ENCODE results near the gene TMEM150B. TPM values are rescaled to one million over a fixed set of nuclear protein-coding genes. Genes with fewer than 3 reads are reported as not detected.

The TMEM150B gene
- total RNA-seq, 1 donor from 2014 or later, result not detected

GRCh38 chr19:55324662-55325061 is 479 bp downstream of the TMEM150B start:
- H2AFZ ChIP-seq (replicated peaks), result no peak overlapping the region
- no peaks in the 10 kb centered on the region for H3K79me2 ChIP-seq (ENCODE audit: low read depth)

GRCh38 chr19:55322204-55322885 is 2.8 kb downstream of the TMEM150B start:
- Histone ChIP-seq H3F3A (ENCODE audit: low read depth) (no peaks in the 10 kb centered on the region), H3K36me3 (no peaks in the 10 kb centered on the region), H3K4me1 (no peaks in the 10 kb centered on the region), H3K79me2 (ENCODE audit: low read depth) (no peaks in the 10 kb centered on the region), H3K27ac (no peak overlapping the region), H3K4me3 (no peak overlapping the region), H3K27me3 (no peaks in the 10 kb centered on the region), H3K4me2 (no peak overlapping the region), H3K9ac (no peak overlapping the region), H4K20me1 (ENCODE audit: low read depth) (no peaks in the 10 kb centered on the region), H3K9me3 (ENCODE audit: low read depth) (no peaks in the 10 kb centered on the region), H2AFZ (replicated peaks) (no peak overlapping the region)
- Mint-ChIP-seq H3K4me1 (peaks cover 3% of the 10 kb centered on the region), H3K9me3 (no peaks in the 10 kb centered on the region), H3K27me3 (ENCODE audit: insufficient read depth, low read depth) (peaks cover 7% of the 10 kb centered on the region), H3K4me3 (peak overlapping the region; percentile 76), H3K36me3 (no peaks in the 10 kb centered on the region), H3K27ac (peak overlapping the region; percentile 50)
- no peak for DNase-seq (ENCODE audit: low spot score)
- TF ChIP-seq EZH2phosphoT487 (IDR thresholded peaks at IDR 0.05) (no peak), EZH2 (IDR thresholded peaks at IDR 0.05) (no peak), CTCF (IDR thresholded peaks at IDR 0.05) (no peak)

More at GRCh38 chr19:55324662-55325061, 479 bp downstream of the TMEM150B start:
- no peaks in the 10 kb centered on the region for H3K36me3 ChIP-seq
- H3K27ac ChIP-seq, result no peak overlapping the region
- Mint-ChIP-seq H3K4me3 (no peak overlapping the region), H3K9me3 (peaks cover 2% of the 10 kb centered on the region), H3K27me3 (ENCODE audit: insufficient read depth, low read depth) (peaks cover 7% of the 10 kb centered on the region), H3K36me3 (no peaks in the 10 kb centered on the region), H3K27ac (peak overlapping the region; percentile 54), H3K4me1 (peaks cover 3% of the 10 kb centered on the region)
- H3K27me3 ChIP-seq, result no peaks in the 10 kb centered on the region
- DNase-seq (ENCODE audit: low spot score), result no peak
- no peaks in the 10 kb centered on the region for H4K20me1 ChIP-seq (ENCODE audit: low read depth)
- TF ChIP-seq EZH2phosphoT487 (IDR thresholded peaks at IDR 0.05) (no peak), EZH2 (IDR thresholded peaks at IDR 0.05) (no peak), CTCF (IDR thresholded peaks at IDR 0.05) (no peak)
- H3K9me3 ChIP-seq (ENCODE audit: low read depth), result no peaks in the 10 kb centered on the region
- no peak overlapping the region for H3K4me2 ChIP-seq
- H3K9ac ChIP-seq, result no peak overlapping the region
- H3F3A ChIP-seq (ENCODE audit: low read depth), result no peaks in the 10 kb centered on the region
- no peak overlapping the region for H3K4me3 ChIP-seq
- no peaks in the 10 kb centered on the region for H3K4me1 ChIP-seq

- H2AFZ ChIP-seq (replicated peaks), result no peak overlapping the region
- H3K4me1 ChIP-seq, result no peaks in the 10 kb centered on the region
- TF ChIP-seq EZH2 (IDR thresholded peaks at IDR 0.05) (no peak), EZH2phosphoT487 (IDR thresholded peaks at IDR 0.05) (no peak), CTCF (IDR thresholded peaks at IDR 0.05) (no peak)
- H3K9ac ChIP-seq, result no peak overlapping the region
- DNase-seq (ENCODE audit: low spot score), result no peak
- Mint-ChIP-seq H3K9me3 (no peaks in the 10 kb centered on the region), H3K27ac (peak overlapping the region; percentile 50), H3K36me3 (no peaks in the 10 kb centered on the region), H3K4me3 (peak overlapping the region; percentile 21), H3K4me1 (peaks cover 3% of the 10 kb centered on the region), H3K27me3 (ENCODE audit: insufficient read depth, low read depth) (peaks cover 6% of the 10 kb centered on the region)
- no peaks in the 10 kb centered on the region for H3K27me3 ChIP-seq
- H3K4me2 ChIP-seq, result no peak overlapping the region
- H3K4me3 ChIP-seq, result no peak overlapping the region
- no peaks in the 10 kb centered on the region for H3K36me3 ChIP-seq
- H4K20me1 ChIP-seq (ENCODE audit: low read depth), result no peaks in the 10 kb centered on the region
- no peak overlapping the region for H3K27ac ChIP-seq
- H3K79me2 ChIP-seq (ENCODE audit: low read depth), result no peaks in the 10 kb centered on the region
- H3K9me3 ChIP-seq (ENCODE audit: low read depth), result no peaks in the 10 kb centered on the region
- no peaks in the 10 kb centered on the region for H3F3A ChIP-seq (ENCODE audit: low read depth)
These were observed 3.5 kb downstream of the TMEM150B start for GRCh38 chr19:55321466-55322137.
